ENCODE results near the gene METTL16.

Gene METTL16

GRCh38 chr17:2377659-2378058 is 134.0 kb downstream of the METTL16 start:
- DNase-seq: no peak

- no peak for DNase-seq
Observed at GRCh38 chr17:2376107-2376506, 135.6 kb downstream of the METTL16 start.

- no peak for DNase-seq
Observed at GRCh38 chr17:2375406-2375805, 136.3 kb downstream of the METTL16 start.

- DNase-seq: no peak
Observed at GRCh38 chr17:2374549-2375285, 137.0 kb downstream of the METTL16 start.

GRCh38 chr17:2373179-2373578 is 138.5 kb downstream of the METTL16 start:
- no peak for DNase-seq

- no peak for DNase-seq
Observed at GRCh38 chr17:2372681-2373080, 139.0 kb downstream of the METTL16 start.

- DNase-seq: no peak
Observed at GRCh38 chr17:2372180-2372579, 139.5 kb downstream of the METTL16 start.

- DNase-seq: no peak
Observed at GRCh38 chr17:2371183-2372130, 140.2 kb downstream of the METTL16 start.

GRCh38 chr17:2370211-2370589 is 141.5 kb downstream of the METTL16 start:
- no peak for DNase-seq

- DNase-seq: no peak
Observed at GRCh38 chr17:2369551-2370210, 142.0 kb downstream of the METTL16 start.

GRCh38 chr17:2369039-2369438 is 142.6 kb downstream of the METTL16 start:
- no peak for DNase-seq

- no peak for DNase-seq
Observed at GRCh38 chr17:2368359-2368758, 143.3 kb downstream of the METTL16 start.

GRCh38 chr17:2366747-2367494 is 144.8 kb downstream of the METTL16 start:
- no peak for DNase-seq

Data from OCI-M1 (cell line).